A549 (cell line): ENCODE measurements around the gene PELI2. TPM values are rescaled to one million over a fixed set of nuclear protein-coding genes. Genes with fewer than 3 reads are reported as not detected.

Experiments used
- ATAC-seq, 2 experiments: fragments of 200-7000 bp in 1 of 2; fragments of >200 bp in 1 of 2; cut with Nextera tagmentation in 1 of 2; cut with Tn5 transposase in 1 of 2; 3 replicates each; pipeline versions ENCODE4 v1.8.0 to v1.9.1; 2018 to 2020; ENCODE audit warnings: mild to moderate bottlenecking in 1 of 2, moderate library complexity in 1 of 2
- CTCF ChIA-PET: fragments of 300-600 bp; sonication (Branson Sonifier 250); formaldehyde crosslinking; extraction: SDS; loops from one replicate; lab custom pipeline; 2021; ENCODE audit warnings: antibody characterized with exemption, inconsistent platforms; lab: Yijun Ruan, JAX
- POLR2A ChIA-PET: fragments of 350-600 bp; formaldehyde crosslinking; extraction: SDS; loops from one replicate; lab custom pipeline; 2021; ENCODE audit warnings: antibody characterized with exemption, inconsistent platforms; lab: Yijun Ruan, JAX
- DNase-seq, 2 experiments: peaks; one replicate each; pipeline versions ENCODE4 v3.0.0 to v3.0.0-alpha.2; 2011 to 2016; ENCODE audit warnings: low read depth in 1 of 2, low spot score in 1 of 2
- FAIRE-seq: peaks from 2 replicates; lab custom pipeline; 2011; peaks lifted over from hg19 to GRCh38; lab: Jason Lieb, UNC
- H3K27ac ChIP-seq, 2 experiments: fragments of >200 bp; sonication (Bioruptor Twin); formaldehyde crosslinking; 3 replicates each; pipeline ENCODE4 v1.5.1; 2016 to 2017
- H3K4me1 ChIP-seq: fragments of >200 bp; sonication (Bioruptor Twin); formaldehyde crosslinking; 3 replicates; pipeline ENCODE4 v1.6.1; 2016
- H3K4me2 ChIP-seq: fragments of >200 bp; sonication (Bioruptor Twin); formaldehyde crosslinking; 3 replicates; pipeline ENCODE4 v1.6.1; 2016
- H3K4me3 ChIP-seq: fragments of >200 bp; sonication (Bioruptor Twin); formaldehyde crosslinking; 3 replicates; pipeline ENCODE4 v1.5.1; 2016
- H3K9me3 ChIP-seq: fragments of >200 bp; sonication (Bioruptor Twin); formaldehyde crosslinking; 3 replicates; pipeline ENCODE4 v1.6.1; 2016
- ATOH8 ChIP-seq: fragments of 250-450 bp; sonication (Bioruptor Pico); IDR thresholded peaks from 2 replicates; pipeline ENCODE4 v1.5.0; 2020; ENCODE audit warnings: low read depth, mild to moderate bottlenecking, moderate library complexity
- BCL3 ChIP-seq: fragments of >200 bp; sonication (Bioruptor Twin); formaldehyde crosslinking; IDR thresholded peaks from 3 replicates; pipeline ENCODE4 v1.6.1; 2016
- BHLHE40 ChIP-seq: IDR thresholded peaks from 2 replicates; pipeline ENCODE4 v1.6.1; 2012; ENCODE audit warnings: low read depth, low read length, inconsistent platforms
- CBX2 ChIP-seq: fragments of 200-600 bp; sonication (generic); IDR thresholded peaks from 2 replicates; pipeline ENCODE4 v1.6.1; 2016; ENCODE audit warnings: low read depth, mild to moderate bottlenecking, borderline replicate concordance
- CTCF ChIP-seq: fragments of >200 bp; sonication (Bioruptor Twin); formaldehyde crosslinking; IDR thresholded peaks from 3 replicates; pipeline ENCODE4 v1.5.1; 2016
- FOXS1 ChIP-seq: fragments of 250-450 bp; sonication (Bioruptor Pico); IDR thresholded peaks from 2 replicates; pipeline ENCODE4 v1.5.0; 2020; ENCODE audit warnings: mild to moderate bottlenecking, moderate library complexity
- HDAC2 ChIP-seq: fragments of 200-600 bp; sonication (generic); IDR thresholded peaks from 2 replicates; pipeline ENCODE4 v1.6.1; 2016
- HES2 ChIP-seq: fragments of >200 bp; sonication (Bioruptor Twin); formaldehyde crosslinking; IDR thresholded peaks from 2 replicates; pipeline ENCODE4 v1.6.1; 2016
- HMGXB4 ChIP-seq: fragments of 250-450 bp; sonication (Bioruptor Pico); IDR thresholded peaks from 2 replicates; pipeline ENCODE4 v1.5.0; 2021; ENCODE audit warnings: mild to moderate bottlenecking, moderate library complexity, borderline replicate concordance
- HOXA7 ChIP-seq: fragments of 250-450 bp; sonication (Bioruptor Pico); IDR thresholded peaks from 2 replicates; pipeline ENCODE4 v1.5.0; 2020; ENCODE audit warnings: mild to moderate bottlenecking, moderate library complexity
- HOXB13 ChIP-seq: fragments of 250-450 bp; sonication (Bioruptor Pico); IDR thresholded peaks from 2 replicates; pipeline ENCODE4 v1.5.0; 2020; ENCODE audit warnings: low read depth, mild to moderate bottlenecking, moderate library complexity
- KDM1A ChIP-seq: fragments of 200-600 bp; sonication (generic); IDR thresholded peaks from 2 replicates; pipeline ENCODE4 v1.6.1; 2016; ENCODE audit warnings: low read depth, mild to moderate bottlenecking
- MAFK ChIP-seq: fragments of 450-650 bp; IDR thresholded peaks from 2 replicates; pipeline ENCODE4 v1.6.1; 2014; ENCODE audit not compliant: partially characterized antibody
- MAZ ChIP-seq: fragments of 150-350 bp; IDR thresholded peaks from 2 replicates; pipeline ENCODE4 v1.6.1; 2014; ENCODE audit warnings: antibody characterized with exemption, low read depth, low read length, borderline replicate concordance
- MYC ChIP-seq: IDR thresholded peaks from 2 replicates; pipeline ENCODE4 v1.6.1; 2012; ENCODE audit warnings: mild to moderate bottlenecking, inconsistent platforms, low read length, improper control_type of control experiment, borderline replicate concordance
- NPAS2 ChIP-seq: fragments of 250-450 bp; sonication (Bioruptor Pico); IDR thresholded peaks from 2 replicates; pipeline ENCODE4 v1.8.0; 2022; ENCODE audit warnings: mild to moderate bottlenecking, moderate library complexity, borderline replicate concordance
- RAD21 ChIP-seq, 2 experiments: fragments of >200 bp in 1 of 2; sonication (Bioruptor Twin) in 1 of 2; formaldehyde crosslinking in 1 of 2; IDR thresholded peaks in 1 of 2; conservative IDR thresholded peaks in 1 of 2; 2 replicates in 1 of 2; 3 replicates in 1 of 2; pipeline ENCODE4 v1.6.1; 2012 to 2018; ENCODE audit warnings: inconsistent platforms in 1 of 2
- RARB ChIP-seq: fragments of 250-450 bp; sonication (Bioruptor Pico); IDR thresholded peaks from 2 replicates; pipeline ENCODE4 v1.8.0; 2021; ENCODE audit warnings: mild to moderate bottlenecking, moderate library complexity
- RCOR1 ChIP-seq: fragments of 150-350 bp; IDR thresholded peaks from 2 replicates; pipeline ENCODE4 v1.6.1; 2014; ENCODE audit warnings: antibody characterized with exemption, low read length, low read depth
- REST ChIP-seq: fragments of 200-600 bp; sonication (generic); IDR thresholded peaks from 2 replicates; pipeline ENCODE4 v1.6.1; 2016; ENCODE audit warnings: antibody characterized with exemption, mild to moderate bottlenecking, moderate library complexity
- TFCP2L1 ChIP-seq: fragments of 250-450 bp; sonication (Bioruptor Pico); IDR thresholded peaks from 2 replicates; pipeline ENCODE4 v1.5.0; 2021; ENCODE audit warnings: mild to moderate bottlenecking
- ZFP36 ChIP-seq: fragments of 450-650 bp; IDR thresholded peaks from 2 replicates; pipeline ENCODE4 v1.6.1; 2014; ENCODE audit warnings: borderline replicate concordance; ENCODE audit not compliant: partially characterized antibody
- WGBS: methylation state at CpG from one replicate; pipeline ENCODE4 v1.1.6; 2017; ENCODE audit errors: missing lambda C conversion rate; 5-methylcytosine and 5-hydroxymethylcytosine counted together
- polyA plus RNA-seq, 4 experiments: library from polyadenylated mRNA; depleted of rRNA in 3 of 4; stranded (reverse); fragments of >200 nt; fragmentation: RNase III in 1 of 4; extraction: RNeasy Plus Mini Kit Qiagen cat#74134 plus additional on column Dnase treatment in 1 of 4; gene quantifications; 2 replicates in 3 of 4; 3 replicates in 1 of 4; pipeline ENCODE4 v1.2.3, GENCODE V29; 2011 to 2017

The PELI2 gene
- polyA plus RNA-seq, 2 of the 4 experiments (the other 2 are of a cell fraction): 0.93 to 7.2 TPM

- ATAC-seq (no peak), FAIRE-seq (no peak), DNase-seq (no peak)
- no peaks in the 10 kb centered on the region for H3K4me1 ChIP-seq
- H3K9me3 ChIP-seq: no peaks in the 10 kb centered on the region
- POLR2A ChIA-PET: no interaction called here
- TF ChIP-seq HES2: no peak
- no peak for TF ChIP-seq ZFP36
- no peak for TF ChIP-seq BCL3
- TF ChIP-seq MAZ: no peak
- TF ChIP-seq, all 56 proteins: peak for 0
- CTCF ChIA-PET: no interaction called here
- WGBS: 85% methylated on average over 5 of the region's 5 CpGs
- no peak overlapping the region for H3K4me2 ChIP-seq
- H3K4me3 ChIP-seq: no peak overlapping the region
- no peak overlapping the region for H3K27ac ChIP-seq
Measured at GRCh38 chr14:56135001-56135400, 16.8 kb downstream of the PELI2 start.

GRCh38 chr14:56135668-56136067 lies 17.5 kb downstream of the PELI2 start:
- no peak for TF ChIP-seq CBX2
- TF ChIP-seq MAFK: peak; percentile 62
- Histone ChIP-seq H3K4me3 (no peak overlapping the region), H3K4me1 (no peaks in the 10 kb centered on the region), H3K9me3 (no peaks in the 10 kb centered on the region), H3K4me2 (no peak overlapping the region), H3K27ac (no peak overlapping the region)
- no peak for ATAC-seq
- no peak for FAIRE-seq
- no peak for DNase-seq
- ChIA-PET POLR2A (no interaction called here), CTCF (no interaction called here)
- 23% methylated on average over 1 of the region's 1 CpG for WGBS

- Histone ChIP-seq H3K4me2 (no peak overlapping the region), H3K27ac (no peak overlapping the region), H3K9me3 (no peaks in the 10 kb centered on the region), H3K4me3 (no peak overlapping the region), H3K4me1 (no peaks in the 10 kb centered on the region)
- ChIA-PET POLR2A (no interaction called here), CTCF (interaction anchor here (0.6 to 1.1 kb wide), 3 partner anchors 12 to 713 kb away, joined by 3 to 4 read pairs (median 3); partner anchors contain the start of gene PELI2)
- ATAC-seq: no peak
- DNase-seq: no peak
- FAIRE-seq: no peak
- 94% methylated on average over 2 of the region's 2 CpGs for WGBS
- TF ChIP-seq FOXS1: no peak
- no peak for TF ChIP-seq RARB (CRISPR knock-in tag)
- no peak for TF ChIP-seq HOXB13 (CRISPR knock-in tag)
- no peak for TF ChIP-seq TFCP2L1 (CRISPR knock-in tag)
- TF ChIP-seq RAD21 (conservative IDR thresholded peaks at IDR 0.05 in 1 of 2, IDR thresholded peaks at IDR 0.05 in 1 of 2): no peak
- TF ChIP-seq HOXA7: no peak
- TF ChIP-seq RCOR1: no peak
- TF ChIP-seq NPAS2 (CRISPR knock-in tag): no peak
- TF ChIP-seq MAZ: no peak
- TF ChIP-seq ATOH8 (CRISPR knock-in tag): no peak
- TF ChIP-seq CTCF: no peak
- no peak for TF ChIP-seq BHLHE40
- no peak for TF ChIP-seq KDM1A
- no peak for TF ChIP-seq HMGXB4 (CRISPR knock-in tag)
- TF ChIP-seq MYC: no peak
- no peak for TF ChIP-seq HDAC2
- TF ChIP-seq REST: no peak
Measured at GRCh38 chr14:56136571-56137452, 18.6 kb downstream of the PELI2 start.
